T-cell (primary cell): ENCODE results near the gene PPP1R37. TPM values are rescaled to one million over a fixed set of nuclear protein-coding genes. Genes with fewer than 3 reads are reported as not detected.

Source experiments
- ATAC-seq, 4 experiments: fragments of 200-7000 bp in 3 of 4; fragments of 150-1000 bp in 1 of 4; cut with Tn5 transposase; replicated peaks in 1 of 4; 1 replicate in 3 of 4; 2 replicates in 1 of 4; pipeline ENCODE4 v1.10.0; 2021; ENCODE audit warnings: moderate library complexity in 3 of 4, mild to moderate bottlenecking in 2 of 4, moderate number of reproducible peaks in 1 of 4
- CTCF ChIA-PET, 2 donors: fragments of 300-600 bp; sonication (Branson Sonifier 250); formaldehyde crosslinking; loops; one replicate each; lab custom pipeline; 2022; ENCODE audit warnings: antibody characterized with exemption in 2 of 2; lab: Charles Lee
- POLR2A ChIA-PET, 2 donors: fragments of 300-600 bp; sonication (Branson Sonifier 250); formaldehyde crosslinking; loops; one replicate each; lab custom pipeline; 2022; ENCODE audit warnings: antibody characterized with exemption in 2 of 2; lab: Charles Lee
- DNase-seq, 35 experiments: peaks; one replicate each; pipeline versions ENCODE4 v3.0.0 to v3.0.0-alpha.2; 2013 to 2023
- H3K27ac ChIP-seq: one replicate; pipeline ENCODE4 v1.5.1; 2013; ENCODE audit warnings: low read length
- H3K27me3 ChIP-seq, 2 experiments: replicated peaks in 1 of 2; 1 replicate in 1 of 2; 2 replicates in 1 of 2; pipeline versions ENCODE4 v1.6.1 to v1.7.0; 2013; ENCODE audit warnings: low read length in 1 of 2, mixed read lengths in 1 of 2; ENCODE audit not compliant: control insufficient read depth in 2 of 2, insufficient read depth in 2 of 2; ENCODE audit errors: extremely low read depth in 1 of 2
- H3K36me3 ChIP-seq, 2 donors: 1 replicate in 1 of 2; 2 replicates in 1 of 2; pipeline versions ENCODE4 v1.6.1 to v1.7.0; 2013; ENCODE audit warnings: low read length in 1 of 2; ENCODE audit not compliant: control insufficient read depth in 2 of 2, insufficient read depth in 1 of 2; ENCODE audit errors: extremely low read depth in 1 of 2
- H3K4me1 ChIP-seq, 2 experiments: 1 replicate in 1 of 2; 2 replicates in 1 of 2; pipeline versions ENCODE4 v1.6.1 to v1.7.0; 2013; ENCODE audit warnings: low read length in 2 of 2, mixed read lengths in 1 of 2; ENCODE audit not compliant: insufficient read depth in 2 of 2, control insufficient read depth in 1 of 2; ENCODE audit errors: extremely low read depth in 1 of 2
- H3K4me3 ChIP-seq, 2 donors: 1 replicate in 1 of 2; 2 replicates in 1 of 2; pipeline versions ENCODE4 v1.5.1 to v1.7.0; 2013; ENCODE audit warnings: mild to moderate bottlenecking in 2 of 2, low read length in 1 of 2, moderate library complexity in 1 of 2; ENCODE audit not compliant: control insufficient read depth in 1 of 2; ENCODE audit errors: extremely low read depth in 1 of 2
- H3K9me3 ChIP-seq: 2 replicates; pipeline ENCODE4 v1.7.0; 2013
- H3K27ac Mint-ChIP-seq, 2 donors: one replicate each; pipeline ENCODE4 v1.8.0; 2020 to 2021; ENCODE audit warnings: mild to moderate bottlenecking in 2 of 2, mixed read lengths in 2 of 2
- H3K27me3 Mint-ChIP-seq, 2 donors: one replicate each; pipeline ENCODE4 v1.8.0; 2021 to 2022; ENCODE audit warnings: mixed read lengths in 2 of 2
- H3K36me3 Mint-ChIP-seq: one replicate; pipeline ENCODE4 v1.8.0; 2021; ENCODE audit warnings: mixed read lengths
- H3K4me1 Mint-ChIP-seq, 3 donors: one replicate each; pipeline ENCODE4 v1.8.0; 2020 to 2022; ENCODE audit warnings: mixed read lengths in 3 of 3, mild to moderate bottlenecking in 1 of 3
- H3K4me3 Mint-ChIP-seq, 3 donors: one replicate each; pipeline ENCODE4 v1.8.0; 2020 to 2022; ENCODE audit warnings: mild to moderate bottlenecking in 3 of 3, mixed read lengths in 3 of 3, moderate library complexity in 3 of 3
- H3K9me3 Mint-ChIP-seq, 3 donors: one replicate each; pipeline ENCODE4 v1.8.0; 2020 to 2022; ENCODE audit warnings: mixed read lengths in 3 of 3
- WGBS: methylation state at CpG from one replicate; pipeline ENCODE4 v1.1.5; 2013; ENCODE audit warnings: missing lambda C conversion rate; ENCODE audit not compliant: insufficient coverage; 5-methylcytosine and 5-hydroxymethylcytosine counted together
- total RNA-seq, 35 experiments: library from RNA in 6 of 35; stranded (reverse) in 6 of 35; fragments of 120-200 nt in 1 of 35; gene quantifications; one replicate each; pipeline versions ENCODE4 v1.2.1 to v1.2.4 and lab custom pipeline; 2013 to 2026

The PPP1R37 gene
- total RNA-seq, 5 donors from 2014 or later (not counting 1 experiment from before 2014, with no cell fraction given) = 17.2 to 35.2 (median 30.4) TPM

GRCh38 chr19:45173816-45174215, 80.8 kb downstream of the PPP1R37 start:
- H3K27ac Mint-ChIP-seq = peak overlapping the region; percentile 11 to 44
- H3K27ac ChIP-seq = no peak overlapping the region
- H3K4me1 Mint-ChIP-seq = peaks cover 46 to 67% (median 55%) of the 10 kb centered on the region in 3 donors
- ChIA-PET CTCF (interaction anchor here in 1 of 2 donors (0.6 kb wide), 1 partner anchor 13 kb away, joined by 4 read pairs; no protein-coding TSS in a partner anchor), POLR2A (no interaction called here)
- 86% methylated on average over 7 of the region's 12 CpGs for WGBS
- no peaks in the 10 kb centered on the region for H3K27me3 Mint-ChIP-seq
- H3K4me1 ChIP-seq = peaks cover 22 to 69% of the 10 kb centered on the region in 2 experiments
- H3K36me3 Mint-ChIP-seq = no peaks in the 10 kb centered on the region
- no peaks in the 10 kb centered on the region for H3K9me3 Mint-ChIP-seq
- H3K4me3 Mint-ChIP-seq = no peak overlapping the region
- DNase-seq = no peak
- no peaks in the 10 kb centered on the region for H3K27me3 ChIP-seq
- H3K36me3 ChIP-seq = no peaks in the 10 kb centered on the region
- no peak for ATAC-seq
- no peak overlapping the region for H3K4me3 ChIP-seq
- no peaks in the 10 kb centered on the region for H3K9me3 ChIP-seq

DNA sequence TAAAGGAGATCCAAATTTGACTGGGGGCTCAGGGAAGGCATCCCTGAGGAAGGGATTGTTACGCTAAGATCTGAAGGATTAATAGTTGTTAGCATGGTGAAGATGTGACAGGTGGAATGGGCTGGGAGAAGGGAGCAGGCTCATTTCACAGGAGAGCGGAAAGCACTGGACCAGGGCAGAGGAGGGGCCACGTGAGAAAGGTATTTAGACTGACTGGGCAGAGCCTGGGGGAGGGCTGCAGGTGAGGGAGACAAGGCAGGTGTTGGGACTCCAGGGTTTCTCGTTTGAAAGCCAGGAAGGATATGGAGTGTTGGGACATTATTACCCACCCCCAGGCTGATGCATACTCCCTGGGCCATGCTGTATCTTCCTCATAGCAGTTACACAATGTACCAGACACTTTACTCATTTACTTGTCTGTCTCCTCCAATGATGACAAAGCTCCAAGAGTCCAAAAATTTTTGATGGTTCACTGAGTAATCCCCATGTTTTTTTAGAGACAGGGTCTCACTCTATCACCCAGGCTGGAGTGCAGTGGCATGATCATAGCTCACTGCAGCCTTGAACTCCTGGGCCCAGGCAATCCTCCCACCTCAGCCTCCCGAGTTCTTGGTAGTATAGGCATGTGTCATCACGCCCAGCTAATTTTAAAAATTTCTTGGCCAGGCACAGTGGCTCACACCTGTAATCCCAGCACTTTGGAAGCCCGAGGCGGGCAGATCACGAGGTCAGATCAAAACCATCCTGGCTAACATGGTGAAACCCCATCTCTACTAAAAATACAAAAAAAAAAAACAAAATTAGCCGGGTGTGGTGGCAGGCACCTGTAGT, 82.8 kb downstream of the PPP1R37 start:
- H3K27me3 Mint-ChIP-seq = no peaks in the 10 kb centered on the region
- Histone ChIP-seq H3K4me3 (no peak overlapping the region), H3K9me3 (no peaks in the 10 kb centered on the region), H3K36me3 (peaks cover 0 to 5% of the 10 kb centered on the region in 2 donors), H3K27me3 (no peaks in the 10 kb centered on the region), H3K27ac (no peak overlapping the region), H3K4me1 (peaks cover 24 to 64% of the 10 kb centered on the region in 2 experiments)
- H3K4me1 Mint-ChIP-seq = peaks cover 49 to 59% (median 56%) of the 10 kb centered on the region in 3 donors
- CTCF ChIA-PET = no interaction called here
- ATAC-seq (no peak), DNase-seq (no peak)
- H3K4me3 Mint-ChIP-seq = peak overlapping the region in 2 of 3 donors; percentile 11 to 45
- 91% methylated on average over 5 of the region's 10 CpGs for WGBS
- POLR2A ChIA-PET = no interaction called here
- H3K36me3 Mint-ChIP-seq = no peaks in the 10 kb centered on the region
- H3K9me3 Mint-ChIP-seq = no peaks in the 10 kb centered on the region
- peak overlapping the region; percentile 36 to 74 for H3K27ac Mint-ChIP-seq

GRCh38 chr19:45177817-45178261, 84.9 kb downstream of the PPP1R37 start, which contains the start of gene TRAPPC6A:
TRAPPC6A (minus strand) TSS chr19:45178237; CDS start chr19:45178218, 19 bp downstream.
- CTCF ChIA-PET = interaction anchor here (0.6 to 1.5 kb wide), 9 partner anchors 86 to 1398 kb away, joined by 3 to 11 read pairs (median 4); partner anchors contain the start of genes CLASRP (in 1 of the 2), MYPOP (in 1 of the 2), PPP1R37 (in 1 of the 2) and TOMM40 (in 1 of the 2)
- Histone ChIP-seq H3K27me3 (no peaks in the 10 kb centered on the region), H3K27ac (peak within 1 kb of the TSS; percentile 73), H3K4me1 (peaks cover 10 to 56% of the 10 kb centered on the region in 2 experiments), H3K4me3 (peak within 1 kb of the TSS; percentile 78 to 79), H3K9me3 (no peaks in the 10 kb centered on the region), H3K36me3 (peaks cover 5 to 19% of the 10 kb centered on the region in 2 donors)
- WGBS = under 1% methylated on average over 35 of the region's 36 CpGs
- peak within 1 kb of the TSS; percentile 81 to 91 (median 87) for H3K4me3 Mint-ChIP-seq
- peaks cover 12% of the 10 kb centered on the region for H3K36me3 Mint-ChIP-seq
- no peaks in the 10 kb centered on the region for H3K27me3 Mint-ChIP-seq
- H3K9me3 Mint-ChIP-seq = no peaks in the 10 kb centered on the region
- ATAC-seq = peak in 3 of 4 experiments; percentile 0
- POLR2A ChIA-PET = interaction anchor here (0.5 to 1.0 kb wide), 3 partner anchors 17 to 177 kb away, joined by 3 read pairs; partner anchors contain the start of gene NKPD1 (in 1 of the 2)
- peaks cover 50 to 55% (median 52%) of the 10 kb centered on the region in 3 donors for H3K4me1 Mint-ChIP-seq
- DNase-seq = no peak
- H3K27ac Mint-ChIP-seq = peak within 1 kb of the TSS; percentile 91 to 98

GRCh38 chr19:45178262-45179071, 85.5 kb downstream of the PPP1R37 start, which contains the start of gene BLOC1S3:
BLOC1S3 (plus strand) TSS chr19:45178784; CDS start chr19:45179297, 513 bp downstream.
- Mint-ChIP-seq H3K9me3 (no peaks in the 10 kb centered on the region), H3K4me1 (peaks cover 48 to 53% (median 51%) of the 10 kb centered on the region in 3 donors), H3K4me3 (peak within 1 kb of the TSS; percentile 81 to 91 (median 87)), H3K27ac (peak within 1 kb of the TSS; percentile 91 to 98), H3K36me3 (peaks cover 13% of the 10 kb centered on the region), H3K27me3 (no peaks in the 10 kb centered on the region)
- peaks cover 5 to 19% of the 10 kb centered on the region in 2 donors for H3K36me3 ChIP-seq
- ChIA-PET CTCF (interaction anchor here in 1 of 2 donors (0.6 to 1.5 kb wide), 7 partner anchors 86 to 1397 kb away, joined by 3 to 11 read pairs (median 4); partner anchors contain the start of genes CLASRP, MYPOP, PPP1R37 and TOMM40), POLR2A (interaction anchor here (0.5 to 1.0 kb wide), 4 partner anchors 18 to 178 kb away, joined by 3 read pairs; partner anchors contain the start of gene NKPD1 (in 1 of the 2))
- H3K27me3 ChIP-seq = no peaks in the 10 kb centered on the region
- peak within 1 kb of the TSS; percentile 78 to 79 for H3K4me3 ChIP-seq
- ATAC-seq (peak; percentile 84 to 91 (median 86)), DNase-seq (peak; percentile 99 to 100 (median 100))
- H3K4me1 ChIP-seq = peaks cover 8 to 51% of the 10 kb centered on the region in 2 experiments
- H3K27ac ChIP-seq = peak within 1 kb of the TSS; percentile 73
- H3K9me3 ChIP-seq = no peaks in the 10 kb centered on the region
- under 1% methylated on average over 49 of the region's 51 CpGs for WGBS

DNA sequence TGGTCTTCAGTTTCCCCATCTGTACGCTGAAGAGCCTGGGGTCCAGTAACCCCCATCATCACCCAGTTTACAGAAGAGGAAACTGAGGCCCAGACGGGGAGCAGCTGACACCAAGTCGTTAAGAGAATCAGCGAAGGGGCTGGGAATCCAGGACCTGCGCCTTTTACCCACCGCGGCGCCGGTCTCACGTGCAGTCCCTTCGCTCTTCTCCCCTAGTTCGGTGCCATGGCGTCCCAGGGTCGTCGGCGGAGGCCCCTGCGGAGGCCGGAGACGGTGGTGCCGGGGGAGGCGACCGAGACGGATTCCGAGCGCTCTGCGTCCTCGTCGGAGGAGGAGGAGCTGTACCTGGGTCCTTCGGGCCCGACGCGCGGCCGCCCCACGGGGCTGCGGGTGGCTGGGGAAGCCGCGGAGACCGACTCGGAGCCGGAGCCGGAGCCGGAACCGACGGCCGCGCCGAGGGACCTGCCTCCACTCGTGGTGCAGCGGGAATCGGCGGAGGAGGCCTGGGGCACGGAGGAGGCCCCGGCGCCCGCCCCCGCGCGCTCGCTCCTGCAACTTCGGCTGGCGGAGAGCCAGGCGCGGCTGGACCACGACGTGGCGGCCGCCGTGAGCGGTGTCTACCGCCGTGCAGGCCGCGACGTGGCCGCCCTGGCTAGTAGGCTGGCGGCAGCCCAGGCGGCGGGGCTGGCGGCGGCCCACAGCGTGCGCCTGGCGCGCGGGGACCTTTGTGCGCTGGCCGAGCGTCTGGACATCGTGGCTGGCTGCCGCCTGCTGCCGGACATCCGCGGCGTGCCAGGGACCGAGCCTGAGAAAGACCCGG, 86.3 kb downstream of the PPP1R37 start:
- Mint-ChIP-seq H3K27me3 (no peaks in the 10 kb centered on the region), H3K4me3 (peak overlapping the region; percentile 81 to 91 (median 87)), H3K9me3 (no peaks in the 10 kb centered on the region), H3K27ac (peak overlapping the region; percentile 91 to 98), H3K4me1 (peaks cover 42 to 49% (median 44%) of the 10 kb centered on the region in 3 donors), H3K36me3 (peaks cover 13% of the 10 kb centered on the region)
- ATAC-seq (no peak), DNase-seq (peak in 32 of 35 experiments; percentile 6 to 58 (median 32))
- no peaks in the 10 kb centered on the region for H3K27me3 ChIP-seq
- peak overlapping the region; percentile 59 for H3K27ac ChIP-seq
- H3K4me3 ChIP-seq = peak overlapping the region; percentile 76 to 79
- ChIA-PET CTCF (interaction anchor here in 1 of 2 donors (1.2 to 1.5 kb wide), 3 partner anchors 87 to 289 kb away, joined by 4 to 11 read pairs (median 5); partner anchors contain the start of genes CLASRP, PPP1R37 and TOMM40), POLR2A (interaction anchor here in 1 of 2 donors (0.6 kb wide), 1 partner anchor 140 kb away, joined by 3 read pairs; no protein-coding TSS in a partner anchor)
- H3K36me3 ChIP-seq = peaks cover 5 to 19% of the 10 kb centered on the region in 2 donors
- 8% methylated on average over 96 of the region's 97 CpGs for WGBS
- H3K9me3 ChIP-seq = no peaks in the 10 kb centered on the region
- peaks cover 5 to 43% of the 10 kb centered on the region in 2 experiments for H3K4me1 ChIP-seq
